Gastrocnemius medialis (tissue), 4 donors: ENCODE measurements around the gene ANHX. TPM values are rescaled to one million over a fixed set of nuclear protein-coding genes. Genes with fewer than 3 reads are reported as not detected.

ENCODE experiments used
- ATAC-seq, 2 donors: fragments of 150-250 bp; one replicate each; pipeline ENCODE4 v1.9.1; 2016
- DNase-seq, 2 donors: peaks; one replicate each; pipeline ENCODE4 v3.0.0-alpha.2; 2019
- H3K27ac ChIP-seq, 4 donors: fragments of 200-600 bp; sonication (generic); 1 replicate in 1 of 4; 2 replicates in 3 of 4; pipeline ENCODE4 v1.5.1; 2016 to 2018; ENCODE audit warnings: mild to moderate bottlenecking in 2 of 4, moderate library complexity in 1 of 4
- H3K27me3 ChIP-seq, 3 donors: fragments of 200-600 bp; sonication (generic) in 2 of 3; 1 replicate in 1 of 3; 2 replicates in 2 of 3; pipeline versions ENCODE4 v1.5.1 to v1.6.0; 2016 to 2019; ENCODE audit warnings: mild to moderate bottlenecking in 1 of 3, moderate library complexity in 1 of 3
- H3K36me3 ChIP-seq, 2 donors: fragments of 200-600 bp; sonication (generic) in 1 of 2; one replicate each; pipeline ENCODE4 v1.5.1; 2017 to 2018
- H3K4me1 ChIP-seq, 2 donors: fragments of 200-600 bp; sonication (generic) in 1 of 2; one replicate each; pipeline ENCODE4 v1.5.1; 2016 to 2017; ENCODE audit warnings: mild to moderate bottlenecking in 2 of 2
- H3K4me3 ChIP-seq, 4 donors: fragments of 200-600 bp; sonication (generic) in 3 of 4; 1 replicate in 1 of 4; 2 replicates in 3 of 4; pipeline ENCODE4 v1.5.1; 2016 to 2019; ENCODE audit warnings: mild to moderate bottlenecking in 2 of 4
- H3K9me3 ChIP-seq, 3 donors: fragments of 200-600 bp; sonication (generic) in 2 of 3; 1 replicate in 1 of 3; 2 replicates in 2 of 3; pipeline ENCODE4 v1.5.1; 2016 to 2019
- POLR2A ChIP-seq, 2 donors: fragments of 450-650 bp; IDR thresholded peaks; one replicate each; pipeline ENCODE4 v1.6.1; 2017; ENCODE audit warnings: antibody characterized with exemption in 2 of 2, mild to moderate bottlenecking in 2 of 2, moderate library complexity in 2 of 2
- in situ Hi-C, 4 donors: fragments of 200-750 bp; cut with MboI; loops; one replicate each; pipeline versions ENCODE4 v1.15.0 to v1.8.0; 2017; ENCODE audit warnings: low sequenced_read_pairs in 4 of 4
- intact Hi-C: fragments of 100-400 bp; cut with DNase I; formaldehyde crosslinking; loops from one replicate; pipeline ENCODE4 v1.15.1; 2023; ENCODE audit warnings: low total_unique reads
- total RNA-seq, 4 donors: library from RNA; depleted of rRNA; stranded (reverse); fragments of >200 nt; gene quantifications; one replicate each; pipeline versions ENCODE4 v1.1.0 to v1.2.3, GENCODE V29; 2016
- TF ChIP-seq, protein P1 (sequence below), 5 experiments: fragments of 450-650 bp in 3 of 5; fragments of 200-600 bp in 2 of 5; sonication (generic) in 2 of 5; IDR thresholded peaks in 4 of 5; conservative IDR thresholded peaks in 1 of 5; 1 replicate in 4 of 5; 2 replicates in 1 of 5; pipeline ENCODE4 v1.5.1; 2016 to 2019; ENCODE audit warnings: antibody characterized with exemption in 5 of 5, mild to moderate bottlenecking in 3 of 5, moderate library complexity in 3 of 5

The ANHX gene
- total RNA-seq, 4 donors from 2014 or later: not detected

DNA sequence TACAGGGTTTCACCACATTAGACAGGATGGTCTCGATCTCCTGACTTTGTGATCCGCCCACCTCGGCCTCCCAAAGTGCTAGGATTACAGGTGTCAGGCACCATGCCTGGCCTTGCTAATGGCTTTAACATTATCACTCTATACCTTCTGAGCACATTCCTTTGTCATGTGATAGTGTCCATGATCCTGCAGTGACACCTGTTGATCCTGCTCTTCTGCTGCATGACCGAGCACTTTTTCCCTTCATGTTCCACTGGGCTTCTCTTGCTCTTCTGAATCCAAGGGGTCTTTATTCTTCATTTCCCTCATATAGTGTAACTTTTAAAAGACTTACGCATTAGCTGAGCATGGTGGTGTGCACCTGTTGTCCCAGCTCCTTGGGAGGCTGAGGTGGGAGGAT lies 42.8 kb downstream of the ANHX start:
- H3K27me3 ChIP-seq: no peaks in the 10 kb centered on the region
- no peak overlapping the region for H3K4me3 ChIP-seq
- H3K4me1 ChIP-seq: no peaks in the 10 kb centered on the region
- H3K36me3 ChIP-seq: peaks cover 24 to 91% of the 10 kb centered on the region in 2 donors
- no peak for DNase-seq
- intact Hi-C loops (no loop called here), in situ Hi-C loops (no loop called here)
- H3K9me3 ChIP-seq: peaks cover 9 to 60% (median 22%) of the 10 kb centered on the region in 3 donors
- H3K27ac ChIP-seq: no peak overlapping the region
- TF ChIP-seq, protein P1, sequence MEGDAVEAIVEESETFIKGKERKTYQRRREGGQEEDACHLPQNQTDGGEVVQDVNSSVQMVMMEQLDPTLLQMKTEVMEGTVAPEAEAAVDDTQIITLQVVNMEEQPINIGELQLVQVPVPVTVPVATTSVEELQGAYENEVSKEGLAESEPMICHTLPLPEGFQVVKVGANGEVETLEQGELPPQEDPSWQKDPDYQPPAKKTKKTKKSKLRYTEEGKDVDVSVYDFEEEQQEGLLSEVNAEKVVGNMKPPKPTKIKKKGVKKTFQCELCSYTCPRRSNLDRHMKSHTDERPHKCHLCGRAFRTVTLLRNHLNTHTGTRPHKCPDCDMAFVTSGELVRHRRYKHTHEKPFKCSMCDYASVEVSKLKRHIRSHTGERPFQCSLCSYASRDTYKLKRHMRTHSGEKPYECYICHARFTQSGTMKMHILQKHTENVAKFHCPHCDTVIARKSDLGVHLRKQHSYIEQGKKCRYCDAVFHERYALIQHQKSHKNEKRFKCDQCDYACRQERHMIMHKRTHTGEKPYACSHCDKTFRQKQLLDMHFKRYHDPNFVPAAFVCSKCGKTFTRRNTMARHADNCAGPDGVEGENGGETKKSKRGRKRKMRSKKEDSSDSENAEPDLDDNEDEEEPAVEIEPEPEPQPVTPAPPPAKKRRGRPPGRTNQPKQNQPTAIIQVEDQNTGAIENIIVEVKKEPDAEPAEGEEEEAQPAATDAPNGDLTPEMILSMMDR (IDR thresholded peaks at IDR 0.05 in 4 of 5, conservative IDR thresholded peaks at IDR 0.05 in 1 of 5): no peak
- no peak for TF ChIP-seq POLR2A (IDR thresholded peaks at IDR 0.05)
- ATAC-seq: no peak

DNA sequence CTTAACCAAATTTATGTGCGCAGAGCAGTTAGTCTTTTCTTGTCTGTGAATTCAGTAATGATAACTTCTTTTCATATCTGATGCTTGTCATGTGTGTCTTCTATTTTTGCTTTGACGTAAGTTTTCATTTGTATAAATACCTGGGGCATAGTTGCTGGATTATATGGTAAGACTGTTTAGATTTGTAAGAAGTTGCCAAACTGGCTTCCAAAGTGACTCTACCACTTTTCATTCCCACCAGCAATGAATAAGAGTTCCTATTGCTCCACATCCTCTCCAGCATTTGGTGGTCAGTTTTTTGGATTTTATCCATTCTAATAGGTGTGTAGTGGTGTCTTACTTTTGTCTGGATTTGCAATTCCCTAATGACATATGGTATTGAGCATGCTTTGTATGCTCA lies 45.5 kb downstream of the ANHX start:
- intact Hi-C loops (no loop called here), in situ Hi-C loops (no loop called here)
- peaks cover 5 to 72% (median 28%) of the 10 kb centered on the region in 3 donors for H3K9me3 ChIP-seq
- no peaks in the 10 kb centered on the region for H3K27me3 ChIP-seq
- H3K4me3 ChIP-seq: no peak overlapping the region
- TF ChIP-seq POLR2A (IDR thresholded peaks at IDR 0.05): no peak
- H3K27ac ChIP-seq: no peak overlapping the region
- no peak for ATAC-seq
- no peaks in the 10 kb centered on the region for H3K4me1 ChIP-seq
- no peak for DNase-seq
- peaks cover 26 to 100% of the 10 kb centered on the region in 2 donors for H3K36me3 ChIP-seq

DNA sequence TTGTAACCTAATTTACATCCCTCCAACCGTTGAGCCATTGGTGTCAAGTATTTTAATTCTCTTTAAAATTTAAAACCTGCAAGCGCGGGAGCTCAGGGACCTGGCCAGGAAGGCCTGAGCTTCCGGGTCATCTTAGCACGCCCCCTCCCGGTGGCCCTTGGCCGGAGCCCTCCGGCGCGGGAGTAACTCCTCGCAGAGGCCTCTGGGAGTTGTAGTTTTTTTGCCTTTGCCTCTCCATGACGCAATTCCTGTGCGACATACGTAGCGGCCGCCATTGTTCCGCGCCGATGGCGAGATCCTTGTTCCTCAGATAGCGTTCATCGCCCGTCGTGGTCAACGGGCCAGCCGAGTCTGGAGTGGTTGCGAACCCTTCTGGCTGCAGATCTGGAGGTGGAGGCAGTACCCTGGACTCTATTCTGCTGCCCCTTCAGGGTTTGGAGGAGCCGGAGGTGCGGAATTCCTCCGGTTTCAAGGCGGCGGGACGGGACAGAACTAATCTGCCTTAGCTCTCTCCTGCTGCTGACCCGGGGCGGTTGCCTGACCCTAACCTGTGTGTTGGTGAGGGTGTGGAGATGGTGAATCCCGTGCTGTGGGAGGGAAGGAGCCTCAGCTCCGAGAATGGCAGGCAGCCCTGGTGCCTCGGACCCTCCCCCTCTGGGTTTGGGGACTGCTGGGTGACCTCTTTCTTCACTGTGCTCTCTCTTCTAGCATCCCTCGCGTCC lies 54.3 kb downstream of the ANHX start, which contains the start of gene ZNF268:
Gene ZNF268, plus strand, starts transcription at position 258 of the 722 bp plus-strand sequence. CDS start 503 bp downstream, outside the sequence.
- H3K4me1 ChIP-seq: peaks cover 7 to 9% of the 10 kb centered on the region in 2 donors
- peaks cover 0 to 37% (median 17%) of the 10 kb centered on the region in 3 donors for H3K9me3 ChIP-seq
- H3K27me3 ChIP-seq: no peaks in the 10 kb centered on the region
- peak; percentile 68 to 83 for DNase-seq
- H3K27ac ChIP-seq: peak within 1 kb of the TSS; percentile 44 to 76 (median 62)
- peaks cover 0 to 39% of the 10 kb centered on the region in 2 donors for H3K36me3 ChIP-seq
- in situ Hi-C loops: no loop called here
- TF ChIP-seq POLR2A (IDR thresholded peaks at IDR 0.05): no peak
- TF ChIP-seq, protein P1 (IDR thresholded peaks at IDR 0.05 in 4 of 5, conservative IDR thresholded peaks at IDR 0.05 in 1 of 5): peak; percentile 40 to 76 (median 75)
- H3K4me3 ChIP-seq: peak within 1 kb of the TSS; percentile 65 to 91 (median 84)
- ATAC-seq: peak; percentile 90 to 100
- intact Hi-C loops: loop anchor here (1.0 kb wide), 5 partner anchors 51 to 225 kb away; partner anchors contain the start of genes ZNF10, ZNF140, ZNF26 and ZNF605

DNA sequence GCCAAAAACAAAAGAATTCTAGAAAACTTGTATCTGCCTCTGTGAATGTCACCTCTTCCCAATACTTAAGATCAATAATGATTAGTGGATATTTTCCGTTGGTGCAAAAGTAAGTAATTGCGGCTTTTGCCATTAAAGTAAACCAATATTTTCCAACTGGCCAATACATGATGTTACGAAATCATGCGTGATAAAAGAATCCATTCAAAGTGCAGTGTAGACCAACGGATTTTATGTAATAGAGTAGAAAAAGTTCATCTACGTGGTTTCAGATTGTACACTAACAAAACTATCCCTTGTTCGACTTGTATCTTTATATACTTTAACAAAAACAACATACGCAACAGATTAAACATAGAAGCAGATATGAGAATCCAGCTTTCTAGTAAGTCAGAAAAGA lies 55.0 kb downstream of the ANHX start:
- ATAC-seq (no peak), DNase-seq (no peak)
- TF ChIP-seq, protein P1 (IDR thresholded peaks at IDR 0.05 in 4 of 5, conservative IDR thresholded peaks at IDR 0.05 in 1 of 5): no peak
- TF ChIP-seq POLR2A (IDR thresholded peaks at IDR 0.05): no peak
- Histone ChIP-seq H3K36me3 (peaks cover 0 to 31% of the 10 kb centered on the region in 2 donors), H3K4me1 (peaks cover 7 to 9% of the 10 kb centered on the region in 2 donors), H3K27ac (no peak overlapping the region), H3K4me3 (peak overlapping the region in 2 of 4 donors; percentile 78 to 89), H3K27me3 (no peaks in the 10 kb centered on the region), H3K9me3 (peaks cover 0 to 37% (median 10%) of the 10 kb centered on the region in 3 donors)
- intact Hi-C loops (loop anchor here (1.0 kb wide), 5 partner anchors 50 to 224 kb away; partner anchors contain the start of genes ZNF10, ZNF140, ZNF26 and ZNF605), in situ Hi-C loops (no loop called here)

DNA sequence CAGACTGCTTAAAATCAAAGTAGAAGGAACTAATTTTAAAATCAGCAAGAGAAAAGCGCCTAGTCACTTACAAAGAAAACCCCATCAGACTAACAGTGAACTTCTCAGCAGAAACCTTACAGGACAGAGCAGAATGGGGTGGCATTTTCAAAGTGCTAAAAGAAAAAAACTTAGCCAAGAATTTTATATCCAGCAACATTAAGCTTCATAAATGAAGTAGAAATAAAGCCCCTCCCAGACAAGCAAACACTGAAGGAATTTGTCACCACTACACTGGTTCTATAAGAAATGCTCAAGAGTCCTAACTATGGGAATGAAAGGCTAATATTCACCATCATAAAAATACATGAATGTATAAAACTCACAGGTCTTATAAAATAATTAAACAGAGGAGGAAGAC lies 60.8 kb downstream of the ANHX start:
- in situ Hi-C loops (no loop called here), intact Hi-C loops (no loop called here)
- Histone ChIP-seq H3K36me3 (no peaks in the 10 kb centered on the region), H3K27me3 (no peaks in the 10 kb centered on the region), H3K4me3 (no peak overlapping the region), H3K27ac (no peak overlapping the region), H3K9me3 (peaks cover 0 to 9% (median 0%) of the 10 kb centered on the region in 3 donors), H3K4me1 (no peaks in the 10 kb centered on the region)
- no peak for TF ChIP-seq POLR2A (IDR thresholded peaks at IDR 0.05)
- TF ChIP-seq, protein P1 (IDR thresholded peaks at IDR 0.05 in 4 of 5, conservative IDR thresholded peaks at IDR 0.05 in 1 of 5): no peak
- ATAC-seq (no peak), DNase-seq (no peak)
